ENCODE measurements around the gene KRTAP5-11.
"Not testable (repeated sequence)": the region's sequence is repeated elsewhere in the genome, so short reads cannot be mapped to it uniquely, and the experiment has no call there.

DNA sequence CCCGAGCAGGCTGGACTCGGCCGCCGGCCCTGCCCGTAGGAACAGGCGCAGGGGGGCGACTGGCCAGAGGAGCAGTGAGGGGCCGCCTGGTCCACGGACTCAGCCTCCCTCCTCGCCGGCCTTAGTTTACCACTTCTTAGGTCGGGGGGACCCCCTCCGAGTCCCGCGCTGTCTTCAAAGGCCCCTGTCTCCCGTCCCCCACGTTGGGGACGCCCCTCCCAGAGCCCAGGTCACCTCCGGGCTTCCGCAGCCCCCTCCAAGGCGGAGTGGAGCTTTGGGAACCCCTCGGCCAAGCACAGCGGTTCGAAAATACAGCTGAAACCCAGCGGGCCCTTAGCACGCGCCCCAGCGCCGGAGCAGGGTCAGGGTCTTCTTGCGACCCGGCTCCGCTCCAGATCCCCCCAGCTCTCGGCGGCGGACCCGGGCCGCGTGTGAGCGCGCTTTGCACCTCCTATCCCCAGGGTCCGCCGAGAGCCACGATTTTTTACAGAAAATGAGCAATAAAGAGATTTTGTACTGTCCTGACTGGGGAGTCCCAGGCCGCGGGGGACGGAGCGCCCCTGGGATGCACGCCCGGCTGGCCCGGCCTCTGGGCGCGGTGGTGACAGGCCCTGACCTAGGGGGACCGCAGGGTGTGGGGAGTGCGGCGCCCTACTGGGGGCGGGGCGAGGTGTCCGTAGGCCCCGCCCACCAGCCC, 25.0 kb upstream of the KRTAP5-11 start:
- TF ChIP-seq, protein P1, sequence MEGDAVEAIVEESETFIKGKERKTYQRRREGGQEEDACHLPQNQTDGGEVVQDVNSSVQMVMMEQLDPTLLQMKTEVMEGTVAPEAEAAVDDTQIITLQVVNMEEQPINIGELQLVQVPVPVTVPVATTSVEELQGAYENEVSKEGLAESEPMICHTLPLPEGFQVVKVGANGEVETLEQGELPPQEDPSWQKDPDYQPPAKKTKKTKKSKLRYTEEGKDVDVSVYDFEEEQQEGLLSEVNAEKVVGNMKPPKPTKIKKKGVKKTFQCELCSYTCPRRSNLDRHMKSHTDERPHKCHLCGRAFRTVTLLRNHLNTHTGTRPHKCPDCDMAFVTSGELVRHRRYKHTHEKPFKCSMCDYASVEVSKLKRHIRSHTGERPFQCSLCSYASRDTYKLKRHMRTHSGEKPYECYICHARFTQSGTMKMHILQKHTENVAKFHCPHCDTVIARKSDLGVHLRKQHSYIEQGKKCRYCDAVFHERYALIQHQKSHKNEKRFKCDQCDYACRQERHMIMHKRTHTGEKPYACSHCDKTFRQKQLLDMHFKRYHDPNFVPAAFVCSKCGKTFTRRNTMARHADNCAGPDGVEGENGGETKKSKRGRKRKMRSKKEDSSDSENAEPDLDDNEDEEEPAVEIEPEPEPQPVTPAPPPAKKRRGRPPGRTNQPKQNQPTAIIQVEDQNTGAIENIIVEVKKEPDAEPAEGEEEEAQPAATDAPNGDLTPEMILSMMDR (IDR thresholded peaks at IDR 0.05): not testable (repeated sequence)
- peak; percentile 68 for TF ChIP-seq EZH2 (IDR thresholded peaks at IDR 0.05)

Measured in neural progenitor cell (in vitro differentiated cells).